Hepatocyte (in vitro differentiated cells): ENCODE results near the gene DAB2.

Experiments
- EZH2 ChIP-seq: fragments of 200-600 bp; sonication (generic); IDR thresholded peaks from 2 replicates; pipeline ENCODE4 v1.6.1; 2016; ENCODE audit warnings: antibody characterized with exemption, mild to moderate bottlenecking, borderline replicate concordance
- TF ChIP-seq, protein P1 (sequence below): fragments of 200-600 bp; sonication (generic); IDR thresholded peaks from 2 replicates; pipeline ENCODE4 v1.5.1; 2016; ENCODE audit warnings: antibody characterized with exemption, mild to moderate bottlenecking; ENCODE audit not compliant: poor library complexity

GRCh38 chr5:39370555-39371366 lies 54.0 kb downstream of the DAB2 start:
- TF ChIP-seq, protein P1, sequence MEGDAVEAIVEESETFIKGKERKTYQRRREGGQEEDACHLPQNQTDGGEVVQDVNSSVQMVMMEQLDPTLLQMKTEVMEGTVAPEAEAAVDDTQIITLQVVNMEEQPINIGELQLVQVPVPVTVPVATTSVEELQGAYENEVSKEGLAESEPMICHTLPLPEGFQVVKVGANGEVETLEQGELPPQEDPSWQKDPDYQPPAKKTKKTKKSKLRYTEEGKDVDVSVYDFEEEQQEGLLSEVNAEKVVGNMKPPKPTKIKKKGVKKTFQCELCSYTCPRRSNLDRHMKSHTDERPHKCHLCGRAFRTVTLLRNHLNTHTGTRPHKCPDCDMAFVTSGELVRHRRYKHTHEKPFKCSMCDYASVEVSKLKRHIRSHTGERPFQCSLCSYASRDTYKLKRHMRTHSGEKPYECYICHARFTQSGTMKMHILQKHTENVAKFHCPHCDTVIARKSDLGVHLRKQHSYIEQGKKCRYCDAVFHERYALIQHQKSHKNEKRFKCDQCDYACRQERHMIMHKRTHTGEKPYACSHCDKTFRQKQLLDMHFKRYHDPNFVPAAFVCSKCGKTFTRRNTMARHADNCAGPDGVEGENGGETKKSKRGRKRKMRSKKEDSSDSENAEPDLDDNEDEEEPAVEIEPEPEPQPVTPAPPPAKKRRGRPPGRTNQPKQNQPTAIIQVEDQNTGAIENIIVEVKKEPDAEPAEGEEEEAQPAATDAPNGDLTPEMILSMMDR, result no peak
- no peak for TF ChIP-seq EZH2
